Neural cell (in vitro differentiated cells): ENCODE results near the gene ZBTB7A. TPM values are rescaled to one million over a fixed set of nuclear protein-coding genes. Genes with fewer than 3 reads are reported as not detected.

Experiments used
- H2AFZ ChIP-seq: fragments of 200-600, 300-800 bp; sonication (generic), shearing (Covaris generic); 2 replicates; pipeline ENCODE4 v1.6.0; 2014; ENCODE audit warnings: low read depth, mild to moderate bottlenecking, antibody characterized with exemption, low read length, moderate library complexity
- H3F3A ChIP-seq: fragments of 200-600 bp; shearing (Covaris generic); 2 replicates; pipeline ENCODE4 v1.6.1; 2016; ENCODE audit warnings: mild to moderate bottlenecking, moderate library complexity, mixed read lengths, antibody characterized with exemption, low read length; ENCODE audit not compliant: insufficient read depth, poor library complexity, severe bottlenecking
- H3K27ac ChIP-seq: fragments of 200-600, 300-800 bp; sonication (generic), shearing (Covaris generic); 2 replicates; pipeline ENCODE4 v1.5.1; 2014; ENCODE audit warnings: mild to moderate bottlenecking, low read length, moderate library complexity
- H3K27me3 ChIP-seq: fragments of 300-800, 200-600 bp; sonication (generic), shearing (Covaris generic); 2 replicates; pipeline ENCODE4 v1.6.0; 2014; ENCODE audit warnings: mild to moderate bottlenecking, low read depth, low read length, moderate library complexity; ENCODE audit not compliant: insufficient read depth
- H3K36me3 ChIP-seq: fragments of 300-800, 200-600 bp; sonication (generic), shearing (Covaris generic); 2 replicates; pipeline ENCODE4 v1.5.1; 2014; ENCODE audit warnings: mild to moderate bottlenecking, antibody characterized with exemption, low read length, moderate library complexity; ENCODE audit not compliant: insufficient read depth
- H3K4me2 ChIP-seq: fragments of 300-800, 200-600 bp; sonication (generic), shearing (Covaris generic); 2 replicates; pipeline ENCODE4 v1.6.0; 2014; ENCODE audit warnings: mild to moderate bottlenecking, low read length
- H3K4me3 ChIP-seq: fragments of 300-800, 200-600 bp; sonication (generic), shearing (Covaris generic); 2 replicates; pipeline ENCODE4 v1.5.1; 2014; ENCODE audit warnings: mild to moderate bottlenecking, low read length, moderate library complexity
- H3K79me2 ChIP-seq: fragments of 200-600 bp; shearing (Covaris generic); replicated peaks from 2 replicates; pipeline ENCODE4 v1.6.0; 2014; ENCODE audit warnings: mild to moderate bottlenecking, low read length, moderate library complexity; ENCODE audit not compliant: insufficient read depth
- H3K9ac ChIP-seq: fragments of 300-800, 200-600 bp; sonication (generic), shearing (Covaris generic); 2 replicates; pipeline ENCODE4 v1.6.1; 2016; ENCODE audit warnings: mild to moderate bottlenecking, low read length, mixed read lengths
- H3K9me2 ChIP-seq: fragments of 200-600 bp; shearing (Covaris generic); 2 replicates; pipeline ENCODE4 v1.6.1; 2016; ENCODE audit warnings: mild to moderate bottlenecking, low read length, mixed read lengths; ENCODE audit not compliant: insufficient read depth
- H3K9me3 ChIP-seq: fragments of 200-600, 300-800 bp; sonication (generic), shearing (Covaris generic); 2 replicates; pipeline ENCODE4 v1.6.1; 2016; ENCODE audit warnings: mild to moderate bottlenecking, mixed run types, low read length, moderate library complexity, mixed read lengths
- H4K20me1 ChIP-seq: fragments of 200-600 bp; shearing (Covaris generic); 2 replicates; pipeline ENCODE4 v1.6.1; 2016; ENCODE audit warnings: mild to moderate bottlenecking, mixed run types; ENCODE audit not compliant: insufficient read depth
- EP300 ChIP-seq: fragments of 450-650 bp; conservative IDR thresholded peaks from 2 replicates; pipeline ENCODE4 v1.6.1; 2014; ENCODE audit warnings: antibody characterized with exemption, mild to moderate bottlenecking, moderate library complexity; ENCODE audit not compliant: poor library complexity, severe bottlenecking
- EZH2 ChIP-seq: fragments of 200-600, 300-800 bp; shearing (Covaris generic), sonication (generic); IDR thresholded peaks from 2 replicates; pipeline ENCODE4 v1.6.1; 2014; ENCODE audit warnings: antibody characterized with exemption, low read length, borderline replicate concordance, mild to moderate bottlenecking; ENCODE audit not compliant: insufficient read depth, poor library complexity, severe bottlenecking
- MXI1 ChIP-seq: fragments of 450-650 bp; conservative IDR thresholded peaks from 2 replicates; pipeline ENCODE4 v1.6.1; 2014; ENCODE audit warnings: antibody characterized with exemption, mild to moderate bottlenecking; ENCODE audit not compliant: poor library complexity, severe bottlenecking
- POLR2AphosphoS5 ChIP-seq: IDR thresholded peaks from 2 replicates; pipeline ENCODE4 v1.6.1; 2012
- RAD21 ChIP-seq: fragments of 450-650 bp; conservative IDR thresholded peaks from 2 replicates; pipeline ENCODE4 v1.6.1; 2014; ENCODE audit warnings: antibody characterized with exemption, mild to moderate bottlenecking, moderate library complexity
- SMC3 ChIP-seq: fragments of 450-650 bp; conservative IDR thresholded peaks from 2 replicates; pipeline ENCODE4 v1.6.1; 2014; ENCODE audit warnings: antibody characterized with exemption, mild to moderate bottlenecking, moderate library complexity; ENCODE audit not compliant: poor library complexity
- TAF1 ChIP-seq: IDR thresholded peaks from 2 replicates; pipeline ENCODE4 v1.6.1; 2012; ENCODE audit warnings: low read depth
- polyA plus RNA-seq: library from polyadenylated mRNA; depleted of rRNA; stranded (reverse); fragments of >200 nt; gene quantifications from 2 replicates; pipeline ENCODE4 v1.2.3, GENCODE V29; 2014
- TF ChIP-seq, protein P1 (sequence below): IDR thresholded peaks from 2 replicates; pipeline ENCODE4 v1.6.1; 2012; ENCODE audit warnings: borderline replicate concordance
- TF ChIP-seq, protein P2 (sequence below): fragments of 450-650 bp; IDR thresholded peaks from 2 replicates; pipeline ENCODE4 v1.5.1; 2014; ENCODE audit warnings: antibody characterized with exemption, mild to moderate bottlenecking, moderate library complexity; ENCODE audit not compliant: poor library complexity, severe bottlenecking

The ZBTB7A gene
- polyA plus RNA-seq, 1 donor from 2014 or later: 1.7 TPM

DNA sequence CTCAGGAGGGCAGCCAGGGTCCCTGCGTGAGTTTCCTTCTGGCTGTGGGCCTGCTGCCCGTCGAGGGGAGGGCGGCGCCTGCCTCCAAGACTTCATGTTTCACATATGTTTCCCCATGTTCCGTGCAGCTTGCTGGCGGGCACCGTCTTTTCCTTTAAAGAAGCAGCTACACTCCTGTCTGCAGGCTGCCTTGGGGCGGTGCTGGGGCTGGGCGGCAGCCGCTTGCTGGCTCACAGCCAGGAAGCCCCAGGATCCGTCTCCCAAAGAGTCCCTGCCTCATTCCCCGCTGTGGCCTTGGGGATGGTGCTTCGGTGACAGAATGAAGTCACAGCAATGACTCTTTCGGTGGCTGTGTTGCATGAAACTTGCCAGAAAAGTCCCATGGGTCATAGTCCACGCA, 34.3 kb downstream of the ZBTB7A start:
- H3K27me3 ChIP-seq: no peaks in the 10 kb centered on the region
- H3K27ac ChIP-seq: no peak overlapping the region
- H3K36me3 ChIP-seq: no peaks in the 10 kb centered on the region
- H3K9ac ChIP-seq: no peak overlapping the region
- H3F3A ChIP-seq: no peaks in the 10 kb centered on the region
- no peak overlapping the region for H2AFZ ChIP-seq
- no peaks in the 10 kb centered on the region for H3K9me3 ChIP-seq
- TF ChIP-seq MXI1: no peak
- TF ChIP-seq, protein P1, sequence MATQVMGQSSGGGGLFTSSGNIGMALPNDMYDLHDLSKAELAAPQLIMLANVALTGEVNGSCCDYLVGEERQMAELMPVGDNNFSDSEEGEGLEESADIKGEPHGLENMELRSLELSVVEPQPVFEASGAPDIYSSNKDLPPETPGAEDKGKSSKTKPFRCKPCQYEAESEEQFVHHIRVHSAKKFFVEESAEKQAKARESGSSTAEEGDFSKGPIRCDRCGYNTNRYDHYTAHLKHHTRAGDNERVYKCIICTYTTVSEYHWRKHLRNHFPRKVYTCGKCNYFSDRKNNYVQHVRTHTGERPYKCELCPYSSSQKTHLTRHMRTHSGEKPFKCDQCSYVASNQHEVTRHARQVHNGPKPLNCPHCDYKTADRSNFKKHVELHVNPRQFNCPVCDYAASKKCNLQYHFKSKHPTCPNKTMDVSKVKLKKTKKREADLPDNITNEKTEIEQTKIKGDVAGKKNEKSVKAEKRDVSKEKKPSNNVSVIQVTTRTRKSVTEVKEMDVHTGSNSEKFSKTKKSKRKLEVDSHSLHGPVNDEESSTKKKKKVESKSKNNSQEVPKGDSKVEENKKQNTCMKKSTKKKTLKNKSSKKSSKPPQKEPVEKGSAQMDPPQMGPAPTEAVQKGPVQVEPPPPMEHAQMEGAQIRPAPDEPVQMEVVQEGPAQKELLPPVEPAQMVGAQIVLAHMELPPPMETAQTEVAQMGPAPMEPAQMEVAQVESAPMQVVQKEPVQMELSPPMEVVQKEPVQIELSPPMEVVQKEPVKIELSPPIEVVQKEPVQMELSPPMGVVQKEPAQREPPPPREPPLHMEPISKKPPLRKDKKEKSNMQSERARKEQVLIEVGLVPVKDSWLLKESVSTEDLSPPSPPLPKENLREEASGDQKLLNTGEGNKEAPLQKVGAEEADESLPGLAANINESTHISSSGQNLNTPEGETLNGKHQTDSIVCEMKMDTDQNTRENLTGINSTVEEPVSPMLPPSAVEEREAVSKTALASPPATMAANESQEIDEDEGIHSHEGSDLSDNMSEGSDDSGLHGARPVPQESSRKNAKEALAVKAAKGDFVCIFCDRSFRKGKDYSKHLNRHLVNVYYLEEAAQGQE: no peak
- no peaks in the 10 kb centered on the region for H3K9me2 ChIP-seq
- H3K4me2 ChIP-seq: no peak overlapping the region
- no peaks in the 10 kb centered on the region for H4K20me1 ChIP-seq
- H3K4me3 ChIP-seq: no peak overlapping the region
- no peaks in the 10 kb centered on the region for H3K79me2 ChIP-seq

DNA sequence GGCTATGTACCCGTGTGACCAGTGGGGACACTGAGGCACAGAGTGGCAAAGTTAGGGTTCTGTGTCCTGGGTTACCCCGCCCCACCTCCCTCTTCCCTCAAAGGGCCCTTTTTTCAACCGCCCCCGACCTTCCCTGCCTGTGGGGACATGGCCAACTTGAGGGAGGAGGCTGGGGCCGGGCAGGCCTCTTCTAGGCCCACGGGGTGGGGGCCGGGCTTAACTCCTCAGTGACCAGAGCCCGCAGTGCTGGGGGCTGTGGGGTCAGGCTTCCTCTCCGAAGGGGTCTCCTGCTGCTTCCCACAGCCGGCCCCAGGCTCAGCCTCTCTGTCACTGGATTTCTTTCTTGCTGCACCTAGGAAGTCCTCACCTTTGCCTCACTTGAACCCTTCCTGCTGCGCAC, 35.3 kb downstream of the ZBTB7A start:
- H3K36me3 ChIP-seq: no peaks in the 10 kb centered on the region
- no peak overlapping the region for H3K4me3 ChIP-seq
- H2AFZ ChIP-seq: no peak overlapping the region
- no peaks in the 10 kb centered on the region for H3K9me3 ChIP-seq
- no peaks in the 10 kb centered on the region for H3K9me2 ChIP-seq
- H3K27ac ChIP-seq: no peak overlapping the region
- no peaks in the 10 kb centered on the region for H3K27me3 ChIP-seq
- no peaks in the 10 kb centered on the region for H4K20me1 ChIP-seq
- TF ChIP-seq, protein P2, sequence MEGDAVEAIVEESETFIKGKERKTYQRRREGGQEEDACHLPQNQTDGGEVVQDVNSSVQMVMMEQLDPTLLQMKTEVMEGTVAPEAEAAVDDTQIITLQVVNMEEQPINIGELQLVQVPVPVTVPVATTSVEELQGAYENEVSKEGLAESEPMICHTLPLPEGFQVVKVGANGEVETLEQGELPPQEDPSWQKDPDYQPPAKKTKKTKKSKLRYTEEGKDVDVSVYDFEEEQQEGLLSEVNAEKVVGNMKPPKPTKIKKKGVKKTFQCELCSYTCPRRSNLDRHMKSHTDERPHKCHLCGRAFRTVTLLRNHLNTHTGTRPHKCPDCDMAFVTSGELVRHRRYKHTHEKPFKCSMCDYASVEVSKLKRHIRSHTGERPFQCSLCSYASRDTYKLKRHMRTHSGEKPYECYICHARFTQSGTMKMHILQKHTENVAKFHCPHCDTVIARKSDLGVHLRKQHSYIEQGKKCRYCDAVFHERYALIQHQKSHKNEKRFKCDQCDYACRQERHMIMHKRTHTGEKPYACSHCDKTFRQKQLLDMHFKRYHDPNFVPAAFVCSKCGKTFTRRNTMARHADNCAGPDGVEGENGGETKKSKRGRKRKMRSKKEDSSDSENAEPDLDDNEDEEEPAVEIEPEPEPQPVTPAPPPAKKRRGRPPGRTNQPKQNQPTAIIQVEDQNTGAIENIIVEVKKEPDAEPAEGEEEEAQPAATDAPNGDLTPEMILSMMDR: no peak
- H3K79me2 ChIP-seq: no peaks in the 10 kb centered on the region
- H3K9ac ChIP-seq: no peak overlapping the region
- H3F3A ChIP-seq: no peaks in the 10 kb centered on the region
- no peak overlapping the region for H3K4me2 ChIP-seq

DNA sequence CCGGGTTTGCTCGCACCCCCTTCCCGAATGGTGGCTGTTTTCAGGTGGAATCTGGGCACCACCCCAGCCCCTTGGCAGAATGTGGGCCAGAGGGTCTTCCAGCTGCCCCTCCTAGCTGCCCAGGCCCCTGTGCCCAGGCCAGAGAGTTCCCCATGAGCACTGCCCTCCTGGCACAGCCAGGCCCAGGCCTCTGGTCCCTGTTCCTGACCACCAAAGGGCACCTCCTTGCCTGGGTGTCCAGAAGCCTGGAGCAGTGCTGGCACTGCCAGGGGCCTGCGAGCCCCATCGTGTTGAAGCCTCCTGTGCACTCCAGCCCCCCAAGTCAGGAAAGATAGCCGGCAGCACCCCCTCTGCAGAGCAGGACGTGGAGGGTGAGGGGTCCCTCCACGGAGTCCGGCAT, 35.7 kb downstream of the ZBTB7A start:
- Histone ChIP-seq H3K79me2 (no peaks in the 10 kb centered on the region), H3K36me3 (no peaks in the 10 kb centered on the region), H3K9me3 (no peaks in the 10 kb centered on the region), H3K4me3 (no peak overlapping the region), H4K20me1 (no peaks in the 10 kb centered on the region), H3K4me2 (no peak overlapping the region), H3K27me3 (no peaks in the 10 kb centered on the region), H3K27ac (no peak overlapping the region), H3K9ac (no peak overlapping the region), H2AFZ (no peak overlapping the region), H3K9me2 (no peaks in the 10 kb centered on the region), H3F3A (no peaks in the 10 kb centered on the region)
- TF ChIP-seq RAD21: no peak
- TF ChIP-seq EZH2: no peak
- TF ChIP-seq, protein P1: no peak
- no peak for TF ChIP-seq POLR2AphosphoS5
- TF ChIP-seq MXI1: no peak
- no peak for TF ChIP-seq EP300
- TF ChIP-seq TAF1: no peak
- TF ChIP-seq, protein P2: no peak
- no peak for TF ChIP-seq SMC3
